H1 (cell line): ENCODE results near the gene SLC8A1. TPM values are rescaled to one million over a fixed set of nuclear protein-coding genes. Genes with fewer than 3 reads are reported as not detected.

Experiments
- CTCF ChIA-PET: fragments of 300-600 bp; sonication (Branson Sonifier 250); formaldehyde crosslinking; loops from one replicate; lab custom pipeline; 2021; ENCODE audit not compliant: partially characterized antibody; lab: Charles Lee
- POLR2A ChIA-PET: fragments of 300-600 bp; sonication (Branson Sonifier 250); formaldehyde crosslinking; loops from one replicate; lab custom pipeline; 2021; ENCODE audit warnings: inconsistent platforms; ENCODE audit not compliant: partially characterized antibody; lab: Charles Lee
- DNase-seq, 2 experiments: peaks; one replicate each; pipeline versions ENCODE4 v3.0.0 to v3.0.0-alpha.2; 2010 to 2022; ENCODE audit warnings: low spot score in 2 of 2, low read depth in 1 of 2, mixed read lengths in 1 of 2
- FAIRE-seq: peaks from 2 replicates; lab custom pipeline; 2011; peaks lifted over from hg19 to GRCh38; lab: Jason Lieb, UNC
- H2AFZ ChIP-seq: 2 replicates; pipeline ENCODE4 v1.8.1; 2012; ENCODE audit warnings: low read length, inconsistent platforms
- H2AK5ac ChIP-seq: 2 replicates; pipeline ENCODE4 v1.6.1; 2013; ENCODE audit warnings: low read depth, low read length
- H2BK120ac ChIP-seq: replicated peaks from 2 replicates; pipeline ENCODE3; 2013; ENCODE audit warnings: low read depth, low read length, inconsistent platforms
- H2BK12ac ChIP-seq: 2 replicates; pipeline ENCODE4 v1.6.1; 2013; ENCODE audit warnings: low read depth, low read length
- H2BK15ac ChIP-seq: 2 replicates; pipeline ENCODE4 v1.6.1; 2013; ENCODE audit warnings: low read length
- H2BK20ac ChIP-seq: 2 replicates; pipeline ENCODE4 v1.6.1; 2013; ENCODE audit warnings: low read length
- H2BK5ac ChIP-seq: 2 replicates; pipeline ENCODE4 v1.6.1; 2013; ENCODE audit warnings: low read depth, low read length
- H3K14ac ChIP-seq: 2 replicates; pipeline ENCODE4 v1.6.1; 2013; ENCODE audit warnings: inconsistent platforms; ENCODE audit not compliant: insufficient read length
- H3K18ac ChIP-seq: 2 replicates; pipeline ENCODE4 v1.6.1; 2013; ENCODE audit warnings: low read length; ENCODE audit errors: extremely low read depth
- H3K23ac ChIP-seq: 2 replicates; pipeline ENCODE4 v1.6.1; 2013; ENCODE audit warnings: inconsistent platforms; ENCODE audit not compliant: insufficient read length
- H3K23me2 ChIP-seq: 2 replicates; pipeline ENCODE4 v1.6.1; 2013; ENCODE audit warnings: low read depth, low read length
- H3K27ac ChIP-seq: 2 replicates; pipeline ENCODE4 v1.6.1; 2011; ENCODE audit warnings: low read depth, low read length, inconsistent platforms
- H3K27me3 ChIP-seq, 4 experiments: replicated peaks in 1 of 4; 1 replicate in 1 of 4; 2 replicates in 3 of 4; pipeline versions ENCODE4 v1.6.1 to v1.8.1; 2011 to 2013; ENCODE audit warnings: low read length in 3 of 4, mild to moderate bottlenecking in 3 of 4, inconsistent platforms in 2 of 4, mixed read lengths in 2 of 4, moderate library complexity in 1 of 4; ENCODE audit not compliant: control insufficient read depth in 3 of 4, insufficient read depth in 3 of 4; ENCODE audit errors: extremely low read depth in 1 of 4
- H3K36me3 ChIP-seq, 4 experiments: 2 replicates each; pipeline versions ENCODE4 v1.6.1 to v1.8.1; 2011 to 2013; ENCODE audit warnings: mild to moderate bottlenecking in 4 of 4, low read length in 3 of 4, moderate library complexity in 2 of 4, control low read depth in 1 of 4, inconsistent platforms in 1 of 4; ENCODE audit not compliant: insufficient read depth in 4 of 4, control insufficient read depth in 2 of 4
- H3K4ac ChIP-seq: replicated peaks from 2 replicates; pipeline ENCODE3; 2013; ENCODE audit warnings: low read length, low read depth, mixed read lengths, inconsistent platforms; ENCODE audit not compliant: insufficient read length
- H3K4me1 ChIP-seq, 4 experiments: replicated peaks in 1 of 4; 1 replicate in 1 of 4; 2 replicates in 3 of 4; pipeline versions ENCODE4 v1.6.1 to v1.8.1; 2011 to 2013; ENCODE audit warnings: low read length in 3 of 4, inconsistent platforms in 2 of 4, mixed read lengths in 1 of 4; ENCODE audit not compliant: insufficient read depth in 4 of 4, control insufficient read depth in 3 of 4
- H3K4me2 ChIP-seq, 2 experiments: 2 replicates each; pipeline versions ENCODE4 v1.6.1 to v1.8.1; 2011 to 2013; ENCODE audit warnings: low read depth in 2 of 2, low read length in 2 of 2, control low read depth in 1 of 2, inconsistent platforms in 1 of 2, mild to moderate bottlenecking in 1 of 2; ENCODE audit not compliant: insufficient read depth in 1 of 2
- H3K4me3 ChIP-seq, 4 experiments: fragments of 200-600, 300-600 bp in 1 of 4; sonication (generic), shearing (Covaris generic), sonication (Bioruptor Twin) in 1 of 4; 2 replicates each; pipeline versions ENCODE4 v1.5.1 to v1.8.1; 2011 to 2016; ENCODE audit warnings: low read length in 4 of 4, low read depth in 3 of 4, control low read depth in 2 of 4, inconsistent platforms in 2 of 4, mild to moderate bottlenecking in 2 of 4, mixed read lengths in 1 of 4, moderate library complexity in 1 of 4; ENCODE audit not compliant: insufficient read depth in 2 of 4; ENCODE audit errors: extremely low read depth in 1 of 4
- H3K56ac ChIP-seq: replicated peaks from 2 replicates; pipeline ENCODE3; 2013; ENCODE audit warnings: low read depth, mild to moderate bottlenecking, mixed read lengths, low read length, inconsistent platforms; ENCODE audit not compliant: insufficient read length
- H3K79me1 ChIP-seq: 2 replicates; pipeline ENCODE4 v1.6.1; 2013; ENCODE audit warnings: low read depth, low read length, control low read depth
- H3K79me2 ChIP-seq, 2 experiments: 2 replicates each; pipeline versions ENCODE4 v1.6.1 to v1.8.1; 2012 to 2013; ENCODE audit warnings: low read length in 2 of 2, mild to moderate bottlenecking in 2 of 2, inconsistent platforms in 1 of 2; ENCODE audit not compliant: insufficient read depth in 2 of 2, control insufficient read depth in 1 of 2
- H3K9ac ChIP-seq, 4 experiments: replicated peaks in 1 of 4; 1 replicate in 1 of 4; 2 replicates in 3 of 4; pipeline versions ENCODE4 v1.6.1 to v1.8.1; 2011 to 2013; ENCODE audit warnings: low read depth in 3 of 4, low read length in 3 of 4, control low read depth in 2 of 4, mild to moderate bottlenecking in 2 of 4, moderate library complexity in 2 of 4, inconsistent platforms in 1 of 4; ENCODE audit errors: extremely low read depth in 1 of 4
- H3K9me3 ChIP-seq, 2 experiments: 2 replicates each; pipeline versions ENCODE4 v1.6.1 to v1.8.1; 2012 to 2013; ENCODE audit warnings: mild to moderate bottlenecking in 2 of 2, moderate library complexity in 2 of 2, control low read depth in 1 of 2, inconsistent platforms in 1 of 2, low read depth in 1 of 2, low read length in 1 of 2, mixed read lengths in 1 of 2; ENCODE audit not compliant: insufficient read depth in 2 of 2
- H4K20me1 ChIP-seq, 2 experiments: replicated peaks in 1 of 2; 2 replicates each; pipeline versions ENCODE3 to v1.8.1; 2011 to 2013; ENCODE audit warnings: inconsistent platforms in 2 of 2, low read length in 2 of 2, mild to moderate bottlenecking in 1 of 2; ENCODE audit not compliant: insufficient read depth in 2 of 2, control insufficient read depth in 1 of 2
- H4K5ac ChIP-seq: 2 replicates; pipeline ENCODE4 v1.6.1; 2013; ENCODE audit warnings: low read length, low read depth, mixed read lengths, inconsistent platforms; ENCODE audit not compliant: insufficient read length
- H4K8ac ChIP-seq: 2 replicates; pipeline ENCODE4 v1.8.0; 2013; ENCODE audit warnings: mild to moderate bottlenecking, moderate library complexity, low read length, inconsistent platforms; ENCODE audit not compliant: insufficient read depth; ENCODE audit errors: extremely low read depth
- H4K91ac ChIP-seq: replicated peaks from 2 replicates; pipeline ENCODE3; 2013; ENCODE audit warnings: low read length, mixed read lengths, inconsistent platforms; ENCODE audit not compliant: insufficient read length
- CBX5 ChIP-seq: fragments of 300-800, 300-1000 bp; sonication (generic); IDR thresholded peaks from 2 replicates; pipeline ENCODE4 v1.7.1; 2016; ENCODE audit warnings: antibody characterized with exemption, low read length, low read depth
- CHD2 ChIP-seq: IDR thresholded peaks from 2 replicates; pipeline ENCODE4 v1.6.1; 2012; ENCODE audit warnings: low read length, improper control_type of control experiment
- EZH2 ChIP-seq: fragments of 200-600 bp; sonication (generic); IDR thresholded peaks from 2 replicates; pipeline ENCODE4 v1.7.1; 2012; ENCODE audit warnings: low read depth, mild to moderate bottlenecking, moderate library complexity, low read length, inconsistent platforms; ENCODE audit not compliant: severe bottlenecking
- FOSL1 ChIP-seq: IDR thresholded peaks from 2 replicates; pipeline ENCODE4 v1.6.1; 2011; ENCODE audit warnings: mild to moderate bottlenecking, low read depth, low read length, moderate library complexity; ENCODE audit not compliant: insufficient read depth
- JUN ChIP-seq: IDR thresholded peaks from 2 replicates; pipeline ENCODE4 v1.6.1; 2011; ENCODE audit warnings: low read depth, mild to moderate bottlenecking, improper control_type of control experiment, low read length
- POLR2AphosphoS5 ChIP-seq: IDR thresholded peaks from 2 replicates; pipeline ENCODE4 v1.6.1; 2011; ENCODE audit warnings: low read depth, low read length
- RNF2 ChIP-seq: fragments of 200-900, 300-1000 bp; sonication (generic); IDR thresholded peaks from 2 replicates; pipeline ENCODE4 v1.7.1; 2016; ENCODE audit warnings: borderline replicate concordance, low read depth, mild to moderate bottlenecking, antibody characterized with exemption, low read length; ENCODE audit not compliant: poor library complexity, severe bottlenecking; ENCODE audit errors: missing control alignments
- SAP30 ChIP-seq: fragments of 300-600 bp; sonication (generic); IDR thresholded peaks from 2 replicates; pipeline ENCODE4 v1.7.1; 2012; ENCODE audit warnings: low read length, moderate library complexity, mild to moderate bottlenecking, inconsistent platforms; ENCODE audit not compliant: insufficient read depth, insufficient replicate concordance
- SIN3A ChIP-seq, 2 experiments: IDR thresholded peaks in 1 of 2; conservative IDR thresholded peaks in 1 of 2; 2 replicates each; pipeline ENCODE4 v1.6.1; 2011 to 2012; ENCODE audit warnings: low read length in 2 of 2, improper control_type of control experiment in 1 of 2, low read depth in 1 of 2, mild to moderate bottlenecking in 1 of 2
- TAF1 ChIP-seq: IDR thresholded peaks from 2 replicates; pipeline ENCODE4 v1.6.1; 2011; ENCODE audit warnings: mild to moderate bottlenecking, low read depth, low read length
- TAF7 ChIP-seq: optimal IDR thresholded peaks from 2 replicates; pipeline ENCODE3; 2011; ENCODE audit warnings: low read depth, mild to moderate bottlenecking, inconsistent platforms, low read length, moderate library complexity, borderline replicate concordance
- WGBS, 2 experiments: shearing (Covaris generic) in 1 of 2; methylation state at CpG; one replicate each; pipeline versions ENCODE4 v1.1.6 to v1.1.7; 2013 to 2015; ENCODE audit warnings: low lambda C conversion rate in 2 of 2, mixed read lengths in 2 of 2, inconsistent platforms in 1 of 2, low coverage in 1 of 2, missing lambda C conversion rate in 1 of 2; ENCODE audit not compliant: insufficient replicate concordance in 2 of 2, insufficient coverage in 1 of 2, insufficient read length in 1 of 2; ENCODE audit errors: extremely low coverage in 1 of 2, missing lambda C conversion rate in 1 of 2; 5-methylcytosine and 5-hydroxymethylcytosine counted together
- polyA plus RNA-seq, 7 experiments: library from polyadenylated mRNA; depleted of rRNA in 3 of 7; stranded (reverse) in 5 of 7; unstranded in 2 of 7; fragments of >200 nt in 5 of 7; fragments of 200-250 nt in 2 of 7; gene quantifications; 1 replicate in 5 of 7; 2 replicates in 1 of 7; 4 replicates in 1 of 7; pipeline versions ENCODE4 v1.2.1 to v1.2.3, GENCODE V29; 2011 to 2013; ENCODE audit warnings: missing spikeins in 2 of 7, mixed read lengths in 2 of 7
- total RNA-seq: library from RNA; stranded (reverse); fragmentation: NEBNext Ultra II Directional; extraction: Animal tissue kit (Norgen Biotek cat#: 25700); gene quantifications from 2 replicates; pipeline ENCODE4 v1.2.1, GENCODE V29; 2021

SLC8A1 gene
- total and polyA plus RNA-seq, 2 of the 8 experiments (the other 6 are each of a cell fraction or from before 2014, with no cell fraction given) = 0.68 to 3.6 TPM

DNA sequence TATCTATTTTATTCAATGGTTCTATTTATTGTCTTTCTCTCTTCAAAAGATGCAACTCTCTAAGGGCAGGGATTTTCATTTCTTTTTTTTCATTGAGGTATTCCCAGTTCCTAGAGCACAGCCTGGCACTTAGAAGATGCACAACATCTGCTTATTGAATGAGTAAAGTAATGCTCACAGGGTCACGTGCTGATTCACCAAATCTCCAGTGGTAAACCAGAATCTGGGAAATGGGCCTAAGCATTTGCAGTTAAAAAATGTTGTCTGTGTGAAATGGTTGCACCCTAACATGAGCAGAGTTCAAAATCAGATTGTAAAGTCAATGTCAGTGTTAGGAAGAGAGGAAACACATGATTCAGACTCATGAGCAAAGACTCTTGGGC lies 15.8 kb downstream of the SLC8A1 start:
- Histone ChIP-seq H2BK5ac (no peak overlapping the region), H4K91ac (no peak overlapping the region), H4K8ac (no peak overlapping the region), H3K23ac (no peak overlapping the region), H3K9ac (no peak overlapping the region), H3K23me2 (no peaks in the 10 kb centered on the region), H3K27me3 (no peaks in the 10 kb centered on the region), H3K4me1 (peaks cover 0 to 4% (median 0%) of the 10 kb centered on the region in 4 experiments; a peak in 1 of 7 replicates), H2BK20ac (no peak overlapping the region), H3K9me3 (no peaks in the 10 kb centered on the region), H3K27ac (no peak overlapping the region), H4K20me1 (no peaks in the 10 kb centered on the region), H2BK12ac (no peak overlapping the region), H2BK120ac (no peak overlapping the region), H4K5ac (no peak overlapping the region), H2BK15ac (no peak overlapping the region), H3K79me2 (no peaks in the 10 kb centered on the region), H3K4me2 (no peak overlapping the region), H3K79me1 (no peaks in the 10 kb centered on the region), H2AK5ac (no peak overlapping the region), H3K56ac (no peak overlapping the region), H3K14ac (no peak overlapping the region), H3K4ac (no peak overlapping the region), H3K18ac (no peak overlapping the region), H3K36me3 (no peaks in the 10 kb centered on the region), H2AFZ (no peak overlapping the region), H3K4me3 (no peak overlapping the region)
- no peak for DNase-seq
- FAIRE-seq = no peak
- CTCF ChIA-PET = no interaction called here
- POLR2A ChIA-PET = no interaction called here
- WGBS, 2 experiments = 55% methylated on average over 1 of the region's 1 CpG; no CpG with 5 or more reads in 1 of the 2 experiments
- no peak for TF ChIP-seq EZH2
- TF ChIP-seq TAF7 = no peak
- TF ChIP-seq TAF1 = no peak
- TF ChIP-seq SIN3A (conservative IDR thresholded peaks at IDR 0.05 in 1 of 2, IDR thresholded peaks at IDR 0.05 in 1 of 2; ENCODE audit: low read depth in 1 of 2, low read length in 2 of 2) = no peak
- TF ChIP-seq CBX5 = no peak
- no peak for TF ChIP-seq JUN
- TF ChIP-seq RNF2 = no peak
- no peak for TF ChIP-seq SAP30
- TF ChIP-seq CHD2 = no peak
- TF ChIP-seq FOSL1 = no peak
- no peak for TF ChIP-seq POLR2AphosphoS5
